Neural progenitor cell (in vitro differentiated cells): ENCODE measurements around the gene DCP2.

Experiments used
- CTCF ChIP-seq: fragments of 200-600 bp; sonication (generic); IDR thresholded peaks from 2 replicates; pipeline ENCODE4 v1.5.1; 2017; ENCODE audit warnings: antibody characterized with exemption, mild to moderate bottlenecking
- EZH2phosphoT487 ChIP-seq: fragments of 200-600 bp; sonication (generic); IDR thresholded peaks from 2 replicates; pipeline ENCODE4 v1.6.1; 2017; ENCODE audit warnings: antibody characterized with exemption

- no peak for TF ChIP-seq EZH2phosphoT487
- no peak for TF ChIP-seq CTCF
Measured at GRCh38 chr5:112935675-112936074, 40.9 kb upstream of the DCP2 start.
